ENCODE results near the gene SOCS1. TPM values are rescaled to one million over a fixed set of nuclear protein-coding genes. Genes with fewer than 3 reads are reported as not detected.

The SOCS1 gene
- total and polyA plus RNA-seq, 9 of the 15 experiments (the other 6 are each of a cell fraction or from before 2014, with no cell fraction given): 0.04 to 7.5 (median 2.3) TPM

DNA sequence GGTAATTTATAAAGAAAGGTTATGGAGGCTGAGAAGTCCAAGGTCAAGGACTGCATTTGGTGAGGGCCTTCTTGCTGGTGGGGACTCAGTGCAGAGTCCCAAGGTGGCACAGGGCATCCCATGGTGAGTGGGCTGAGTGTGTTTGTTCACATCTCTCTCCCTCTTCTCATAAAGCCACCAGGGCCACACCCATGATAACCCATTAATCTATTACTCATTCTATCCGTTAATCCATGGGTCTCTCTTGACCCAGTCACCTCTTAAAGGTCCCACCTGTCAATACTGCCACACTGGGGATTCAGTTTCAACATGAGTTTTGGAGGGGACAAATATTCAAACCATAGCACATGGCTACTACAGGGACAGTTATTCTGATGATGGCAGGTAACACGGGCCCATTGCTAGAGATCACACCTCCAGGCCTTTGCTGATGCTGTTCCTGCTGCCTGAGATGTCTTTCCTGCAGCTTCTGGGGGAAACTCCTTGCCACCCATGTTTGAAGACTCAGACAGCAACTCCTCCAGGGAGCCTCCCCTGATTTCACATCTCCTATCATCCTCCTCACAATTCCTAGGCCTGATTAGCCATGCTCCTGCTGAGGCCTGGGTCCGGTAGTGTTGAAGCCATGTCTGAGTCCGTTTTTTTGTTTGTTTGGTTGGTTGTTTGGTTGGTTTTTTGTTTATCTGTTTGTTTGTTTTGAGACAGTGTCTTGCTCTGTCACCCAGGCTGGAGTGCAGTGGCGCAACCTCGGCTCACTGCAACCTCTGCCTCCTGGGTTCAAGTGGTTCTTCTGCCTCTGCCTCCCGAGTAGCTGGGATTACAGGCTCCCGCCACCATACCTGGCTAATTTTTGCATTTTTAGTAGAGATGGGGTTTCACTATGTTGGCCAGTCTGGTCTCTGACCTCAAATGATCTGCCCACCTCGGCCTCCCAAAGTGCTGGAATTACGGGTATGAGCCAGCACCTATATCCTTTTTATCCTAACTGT, 16.1 kb downstream of the SOCS1 start (continued):
- TF ChIP-seq BRD9 (IDR thresholded peaks at IDR 0.05; ENCODE audit: low read depth, partially characterized antibody) (no peak), RBM34 (IDR thresholded peaks at IDR 0.05; ENCODE audit: borderline replicate concordance, insufficient read depth, low read length) (no peak), L3MBTL2 (IDR thresholded peaks at IDR 0.05) (0 out of 2 replicates have a peak, but pooled peaks have one; percentile 3), HDAC1 (IDR thresholded peaks at IDR 0.05) (peak in 1 of 2 experiments; percentile 24; a peak in 1 of 4 replicates), ZFP1 (CRISPR knock-in tag; IDR thresholded peaks at IDR 0.05) (no peak), ZNF561 (CRISPR knock-in tag; conservative IDR thresholded peaks at IDR 0.05) (no peak), RBM25 (IDR thresholded peaks at IDR 0.05; ENCODE audit: low read depth, low read length, severe bottlenecking) (peak; percentile 63), ELF2 (CRISPR knock-in tag; IDR thresholded peaks at IDR 0.05) (no peak), PRPF4 (IDR thresholded peaks at IDR 0.05; ENCODE audit: insufficient read depth, low read depth, low read length, poor library complexity, severe bottlenecking) (no peak), U2AF1 (optimal IDR thresholded peaks at IDR 0.05; ENCODE audit: low read depth, low read length) (no peak), STAT5A (IDR thresholded peaks at IDR 0.05; ENCODE audit: borderline replicate concordance, low read length) (no peak), POLR2G (IDR thresholded peaks at IDR 0.05; ENCODE audit: low read depth, low read length) (no peak), ETV5 (CRISPR knock-in tag; IDR thresholded peaks at IDR 0.05; ENCODE audit: low read depth) (no peak), BACH1 (tag; IDR thresholded peaks at IDR 0.05) (no peak)
- TF ChIP-seq, protein P1, sequence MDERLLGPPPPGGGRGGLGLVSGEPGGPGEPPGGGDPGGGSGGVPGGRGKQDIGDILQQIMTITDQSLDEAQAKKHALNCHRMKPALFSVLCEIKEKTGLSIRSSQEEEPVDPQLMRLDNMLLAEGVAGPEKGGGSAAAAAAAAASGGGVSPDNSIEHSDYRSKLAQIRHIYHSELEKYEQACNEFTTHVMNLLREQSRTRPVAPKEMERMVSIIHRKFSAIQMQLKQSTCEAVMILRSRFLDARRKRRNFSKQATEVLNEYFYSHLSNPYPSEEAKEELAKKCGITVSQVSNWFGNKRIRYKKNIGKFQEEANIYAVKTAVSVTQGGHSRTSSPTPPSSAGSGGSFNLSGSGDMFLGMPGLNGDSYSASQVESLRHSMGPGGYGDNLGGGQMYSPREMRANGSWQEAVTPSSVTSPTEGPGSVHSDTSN (CRISPR knock-in tag; IDR thresholded peaks at IDR 0.05; ENCODE audit: low read depth): no peak
- TF ChIP-seq, protein P1 (tag; conservative IDR thresholded peaks at IDR 0.05; ENCODE audit: low read depth): no peak
- TF ChIP-seq, protein P2, sequence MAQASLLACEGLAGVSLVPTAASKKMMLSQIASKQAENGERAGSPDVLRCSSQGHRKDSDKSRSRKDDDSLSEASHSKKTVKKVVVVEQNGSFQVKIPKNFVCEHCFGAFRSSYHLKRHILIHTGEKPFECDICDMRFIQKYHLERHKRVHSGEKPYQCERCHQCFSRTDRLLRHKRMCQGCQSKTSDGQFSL (CRISPR knock-in tag; IDR thresholded peaks at IDR 0.05): no peak
- TF ChIP-seq, protein P2 (tag; IDR thresholded peaks at IDR 0.05): no peak
- TF ChIP-seq, protein P3, sequence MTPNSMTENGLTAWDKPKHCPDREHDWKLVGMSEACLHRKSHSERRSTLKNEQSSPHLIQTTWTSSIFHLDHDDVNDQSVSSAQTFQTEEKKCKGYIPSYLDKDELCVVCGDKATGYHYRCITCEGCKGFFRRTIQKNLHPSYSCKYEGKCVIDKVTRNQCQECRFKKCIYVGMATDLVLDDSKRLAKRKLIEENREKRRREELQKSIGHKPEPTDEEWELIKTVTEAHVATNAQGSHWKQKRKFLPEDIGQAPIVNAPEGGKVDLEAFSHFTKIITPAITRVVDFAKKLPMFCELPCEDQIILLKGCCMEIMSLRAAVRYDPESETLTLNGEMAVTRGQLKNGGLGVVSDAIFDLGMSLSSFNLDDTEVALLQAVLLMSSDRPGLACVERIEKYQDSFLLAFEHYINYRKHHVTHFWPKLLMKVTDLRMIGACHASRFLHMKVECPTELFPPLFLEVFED (CRISPR knock-in tag; conservative IDR thresholded peaks at IDR 0.05): no peak
- TF ChIP-seq, protein P4, sequence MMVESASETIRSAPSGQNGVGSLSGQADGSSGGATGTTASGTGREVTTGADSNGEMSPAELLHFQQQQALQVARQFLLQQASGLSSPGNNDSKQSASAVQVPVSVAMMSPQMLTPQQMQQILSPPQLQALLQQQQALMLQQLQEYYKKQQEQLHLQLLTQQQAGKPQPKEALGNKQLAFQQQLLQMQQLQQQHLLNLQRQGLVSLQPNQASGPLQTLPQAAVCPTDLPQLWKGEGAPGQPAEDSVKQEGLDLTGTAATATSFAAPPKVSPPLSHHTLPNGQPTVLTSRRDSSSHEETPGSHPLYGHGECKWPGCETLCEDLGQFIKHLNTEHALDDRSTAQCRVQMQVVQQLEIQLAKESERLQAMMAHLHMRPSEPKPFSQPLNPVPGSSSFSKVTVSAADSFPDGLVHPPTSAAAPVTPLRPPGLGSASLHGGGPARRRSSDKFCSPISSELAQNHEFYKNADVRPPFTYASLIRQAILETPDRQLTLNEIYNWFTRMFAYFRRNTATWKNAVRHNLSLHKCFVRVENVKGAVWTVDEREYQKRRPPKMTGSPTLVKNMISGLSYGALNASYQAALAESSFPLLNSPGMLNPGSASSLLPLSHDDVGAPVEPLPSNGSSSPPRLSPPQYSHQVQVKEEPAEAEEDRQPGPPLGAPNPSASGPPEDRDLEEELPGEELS (CRISPR knock-in tag; IDR thresholded peaks at IDR 0.05; ENCODE audit: borderline replicate concordance): no peak

Data from K562 (cell line).